IMR-90 (cell line): ENCODE data around the gene F2RL3.
A peak's percentile ranks its signal among the peaks of the same experiment; 100 is the strongest.

Experiments used
- CHD1 ChIP-seq: IDR thresholded peaks from 2 replicates; pipeline ENCODE4 v1.6.1; 2012; ENCODE audit warnings: low read depth, low read length, improper control_type of control experiment
- CTCF ChIP-seq: conservative IDR thresholded peaks from 2 replicates; pipeline ENCODE4 v1.5.1; 2012; ENCODE audit warnings: mild to moderate bottlenecking, low read depth, low read length, improper control_type of control experiment
- FOS ChIP-seq: fragments of 150-350 bp; IDR thresholded peaks from 2 replicates; pipeline ENCODE4 v1.6.1; 2016; ENCODE audit warnings: low read depth, low read length
- MXI1 ChIP-seq: IDR thresholded peaks from 2 replicates; pipeline ENCODE4 v1.6.1; 2012; ENCODE audit warnings: low read depth, mild to moderate bottlenecking, low read length, moderate library complexity, borderline replicate concordance
- NFE2L2 ChIP-seq: fragments of 150-350 bp; IDR thresholded peaks from 2 replicates; pipeline ENCODE4 v1.6.1; 2016; ENCODE audit warnings: low read depth, mild to moderate bottlenecking, low read length
- POLR2A ChIP-seq: IDR thresholded peaks from 2 replicates; pipeline ENCODE4 v1.6.1; 2012; ENCODE audit warnings: mild to moderate bottlenecking, low read depth, low read length
- RCOR1 ChIP-seq: IDR thresholded peaks from 2 replicates; pipeline ENCODE4 v1.6.1; 2012; ENCODE audit warnings: mild to moderate bottlenecking, low read length, improper control_type of control experiment; ENCODE audit not compliant: insufficient replicate concordance
- RFX5 ChIP-seq: IDR thresholded peaks from 2 replicates; pipeline ENCODE4 v1.8.0; 2012; ENCODE audit warnings: low read depth, mild to moderate bottlenecking, low read length, moderate library complexity
- SMC3 ChIP-seq: fragments of 150-350 bp; IDR thresholded peaks from 2 replicates; pipeline ENCODE4 v1.6.1; 2016; ENCODE audit warnings: low read depth, mild to moderate bottlenecking, antibody characterized with exemption, low read length, moderate library complexity
- USF2 ChIP-seq: fragments of 150-350 bp; IDR thresholded peaks from 2 replicates; pipeline ENCODE4 v1.6.1; 2017; ENCODE audit warnings: mild to moderate bottlenecking, antibody characterized with exemption, low read length, low read depth
- TF ChIP-seq, protein P1 (sequence below): fragments of 150-350 bp; IDR thresholded peaks from 2 replicates; pipeline ENCODE4 v1.6.1; 2016; ENCODE audit warnings: low read depth, mild to moderate bottlenecking, low read length, moderate library complexity, borderline replicate concordance

GRCh38 chr19:16888629-16889365 is at the start of gene F2RL3:
- TF ChIP-seq USF2 = 0 out of 2 replicates have a peak, but pooled peaks have one; percentile 15
- TF ChIP-seq CTCF = no peak
- no peak for TF ChIP-seq RCOR1
- no peak for TF ChIP-seq SMC3
- TF ChIP-seq NFE2L2 = no peak
- TF ChIP-seq RFX5 = no peak
- no peak for TF ChIP-seq FOS
- TF ChIP-seq POLR2A = no peak
- TF ChIP-seq, protein P1, sequence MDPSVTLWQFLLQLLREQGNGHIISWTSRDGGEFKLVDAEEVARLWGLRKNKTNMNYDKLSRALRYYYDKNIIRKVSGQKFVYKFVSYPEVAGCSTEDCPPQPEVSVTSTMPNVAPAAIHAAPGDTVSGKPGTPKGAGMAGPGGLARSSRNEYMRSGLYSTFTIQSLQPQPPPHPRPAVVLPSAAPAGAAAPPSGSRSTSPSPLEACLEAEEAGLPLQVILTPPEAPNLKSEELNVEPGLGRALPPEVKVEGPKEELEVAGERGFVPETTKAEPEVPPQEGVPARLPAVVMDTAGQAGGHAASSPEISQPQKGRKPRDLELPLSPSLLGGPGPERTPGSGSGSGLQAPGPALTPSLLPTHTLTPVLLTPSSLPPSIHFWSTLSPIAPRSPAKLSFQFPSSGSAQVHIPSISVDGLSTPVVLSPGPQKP = no peak
- TF ChIP-seq CHD1 = no peak
- no peak for TF ChIP-seq MXI1
